ENCODE results near the gene ROBO3. TPM values are rescaled to one million over a fixed set of nuclear protein-coding genes. Genes with fewer than 3 reads are reported as not detected.

The ROBO3 gene, protein sequence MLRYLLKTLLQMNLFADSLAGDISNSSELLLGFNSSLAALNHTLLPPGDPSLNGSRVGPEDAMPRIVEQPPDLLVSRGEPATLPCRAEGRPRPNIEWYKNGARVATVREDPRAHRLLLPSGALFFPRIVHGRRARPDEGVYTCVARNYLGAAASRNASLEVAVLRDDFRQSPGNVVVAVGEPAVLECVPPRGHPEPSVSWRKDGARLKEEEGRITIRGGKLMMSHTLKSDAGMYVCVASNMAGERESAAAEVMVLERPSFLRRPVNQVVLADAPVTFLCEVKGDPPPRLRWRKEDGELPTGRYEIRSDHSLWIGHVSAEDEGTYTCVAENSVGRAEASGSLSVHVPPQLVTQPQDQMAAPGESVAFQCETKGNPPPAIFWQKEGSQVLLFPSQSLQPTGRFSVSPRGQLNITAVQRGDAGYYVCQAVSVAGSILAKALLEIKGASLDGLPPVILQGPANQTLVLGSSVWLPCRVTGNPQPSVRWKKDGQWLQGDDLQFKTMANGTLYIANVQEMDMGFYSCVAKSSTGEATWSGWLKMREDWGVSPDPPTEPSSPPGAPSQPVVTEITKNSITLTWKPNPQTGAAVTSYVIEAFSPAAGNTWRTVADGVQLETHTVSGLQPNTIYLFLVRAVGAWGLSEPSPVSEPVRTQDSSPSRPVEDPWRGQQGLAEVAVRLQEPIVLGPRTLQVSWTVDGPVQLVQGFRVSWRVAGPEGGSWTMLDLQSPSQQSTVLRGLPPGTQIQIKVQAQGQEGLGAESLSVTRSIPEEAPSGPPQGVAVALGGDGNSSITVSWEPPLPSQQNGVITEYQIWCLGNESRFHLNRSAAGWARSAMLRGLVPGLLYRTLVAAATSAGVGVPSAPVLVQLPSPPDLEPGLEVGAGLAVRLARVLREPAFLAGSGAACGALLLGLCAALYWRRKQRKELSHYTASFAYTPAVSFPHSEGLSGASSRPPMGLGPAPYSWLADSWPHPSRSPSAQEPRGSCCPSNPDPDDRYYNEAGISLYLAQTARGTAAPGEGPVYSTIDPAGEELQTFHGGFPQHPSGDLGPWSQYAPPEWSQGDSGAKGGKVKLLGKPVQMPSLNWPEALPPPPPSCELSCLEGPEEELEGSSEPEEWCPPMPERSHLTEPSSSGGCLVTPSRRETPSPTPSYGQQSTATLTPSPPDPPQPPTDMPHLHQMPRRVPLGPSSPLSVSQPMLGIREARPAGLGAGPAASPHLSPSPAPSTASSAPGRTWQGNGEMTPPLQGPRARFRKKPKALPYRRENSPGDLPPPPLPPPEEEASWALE (N-terminal part only)
- total RNA-seq = 22.7 and 24.7 TPM in 2 replicates

DNA sequence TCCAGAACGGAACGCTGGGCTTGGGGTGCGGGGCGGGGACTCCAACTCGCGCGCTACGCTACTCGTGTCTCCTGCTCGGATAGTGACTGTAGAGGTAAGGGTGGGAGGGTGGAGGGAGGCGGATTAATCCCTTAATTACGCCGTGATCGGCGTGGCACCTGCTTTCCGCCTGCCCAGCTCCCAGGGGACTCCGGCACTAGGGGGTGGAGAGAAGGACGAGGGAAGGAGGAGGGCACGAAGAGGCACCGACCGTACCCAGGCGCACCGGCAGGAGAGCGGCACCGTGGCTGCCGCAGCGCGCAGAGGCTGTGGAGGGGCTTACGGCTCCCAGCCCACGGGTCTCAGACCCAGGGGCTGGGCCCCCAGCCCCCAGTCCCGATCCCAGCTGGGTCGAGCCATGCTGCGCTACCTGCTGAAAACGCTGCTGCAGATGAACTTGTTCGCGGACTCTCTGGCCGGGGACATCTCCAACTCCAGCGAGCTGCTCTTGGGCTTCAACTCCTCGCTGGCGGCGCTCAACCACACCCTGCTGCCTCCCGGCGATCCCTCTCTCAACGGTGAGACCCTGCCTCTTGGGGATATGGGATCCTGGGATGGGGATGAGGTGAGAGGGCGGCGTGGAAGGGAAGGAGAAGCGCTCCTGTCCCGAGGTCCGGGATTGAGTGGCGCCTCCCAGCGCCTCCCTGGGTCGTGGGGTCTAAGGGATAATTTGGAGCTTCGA is at the start of gene ROBO3:
ROBO3 (plus strand) TSS at position 252 of the 721 bp plus-strand sequence; CDS start at position 398, 146 bp downstream.

GRCh38 chr11:124897674-124898262 is 32.5 kb downstream of the ROBO3 start, which contains the start of gene ROBO4:
TSS of gene ROBO4 (minus strand) at chr11:124897865. CDS start at chr11:124897795, 70 bp downstream.

GRCh38 chr11:124918950-124919349 is 53.7 kb downstream of the ROBO3 start, which contains the start of gene HEPN1:
TSS of gene HEPN1 (plus strand) at chr11:124919250.

Other genes starting within 250 kb of the ROBO3 start
- 24.3 and 28.6 TPM in 2 replicates for gene TBRG1, start 242.6 kb upstream of the ROBO3 start, total RNA-seq
- 4.1 and 7.9 TPM in 2 replicates for gene SIAE, start 191.7 kb upstream of the ROBO3 start, total RNA-seq
- gene SPA17, start 191.5 kb upstream of the ROBO3 start, total RNA-seq = 2.7 and 3.5 TPM in 2 replicates
- 0.11 TPM in 1 of 2 replicates, not detected in the other for gene NRGN, start 125.5 kb upstream of the ROBO3 start, total RNA-seq
- under 0.01 and 0.33 TPM in 2 replicates for gene VSIG2, start 113.2 kb upstream of the ROBO3 start, total RNA-seq
- gene ESAM, start 103.1 kb upstream of the ROBO3 start, total RNA-seq = under 0.01 and 0.22 TPM in 2 replicates
- 9.8 and 11.8 TPM in 2 replicates for gene MSANTD2, start 65.0 kb upstream of the ROBO3 start, total RNA-seq
- gene ROBO4, start 32.4 kb downstream of the ROBO3 start, total RNA-seq = under 0.01 and 0.65 TPM in 2 replicates
- gene HEPN1, start 53.8 kb downstream of the ROBO3 start, total RNA-seq = 0.22 TPM in 1 of 2 replicates, not detected in the other
- gene HEPACAM, start 70.6 kb downstream of the ROBO3 start, total RNA-seq = not detected in 2 replicates
- 3.5 and 5.1 TPM in 2 replicates for gene CCDC15, start 88.8 kb downstream of the ROBO3 start, total RNA-seq
- 9.1 and 11.4 TPM in 2 replicates for gene SLC37A2, start 197.9 kb downstream of the ROBO3 start, total RNA-seq
- gene TMEM218, start 246.2 kb downstream of the ROBO3 start, total RNA-seq = 20.8 TPM in 2 replicates

Data from placental epithelial cell (primary cell).